Neural cell (in vitro differentiated cells): ENCODE data around the gene FAM118A. TPM values are rescaled to one million over a fixed set of nuclear protein-coding genes. Genes with fewer than 3 reads are reported as not detected.

Experiments used
- H2AFZ ChIP-seq: fragments of 200-600, 300-800 bp; sonication (generic), shearing (Covaris generic); 2 replicates; pipeline ENCODE4 v1.6.0; 2014; ENCODE audit warnings: low read depth, mild to moderate bottlenecking, antibody characterized with exemption, low read length, moderate library complexity
- H3F3A ChIP-seq: fragments of 200-600 bp; shearing (Covaris generic); 2 replicates; pipeline ENCODE4 v1.6.1; 2016; ENCODE audit warnings: mild to moderate bottlenecking, moderate library complexity, mixed read lengths, antibody characterized with exemption, low read length; ENCODE audit not compliant: insufficient read depth, poor library complexity, severe bottlenecking
- H3K27ac ChIP-seq: fragments of 200-600, 300-800 bp; sonication (generic), shearing (Covaris generic); 2 replicates; pipeline ENCODE4 v1.5.1; 2014; ENCODE audit warnings: mild to moderate bottlenecking, low read length, moderate library complexity
- H3K27me3 ChIP-seq: fragments of 300-800, 200-600 bp; sonication (generic), shearing (Covaris generic); 2 replicates; pipeline ENCODE4 v1.6.0; 2014; ENCODE audit warnings: mild to moderate bottlenecking, low read depth, low read length, moderate library complexity; ENCODE audit not compliant: insufficient read depth
- H3K36me3 ChIP-seq: fragments of 300-800, 200-600 bp; sonication (generic), shearing (Covaris generic); 2 replicates; pipeline ENCODE4 v1.5.1; 2014; ENCODE audit warnings: mild to moderate bottlenecking, antibody characterized with exemption, low read length, moderate library complexity; ENCODE audit not compliant: insufficient read depth
- H3K4me2 ChIP-seq: fragments of 300-800, 200-600 bp; sonication (generic), shearing (Covaris generic); 2 replicates; pipeline ENCODE4 v1.6.0; 2014; ENCODE audit warnings: mild to moderate bottlenecking, low read length
- H3K4me3 ChIP-seq: fragments of 300-800, 200-600 bp; sonication (generic), shearing (Covaris generic); 2 replicates; pipeline ENCODE4 v1.5.1; 2014; ENCODE audit warnings: mild to moderate bottlenecking, low read length, moderate library complexity
- H3K79me2 ChIP-seq: fragments of 200-600 bp; shearing (Covaris generic); replicated peaks from 2 replicates; pipeline ENCODE4 v1.6.0; 2014; ENCODE audit warnings: mild to moderate bottlenecking, low read length, moderate library complexity; ENCODE audit not compliant: insufficient read depth
- H3K9ac ChIP-seq: fragments of 300-800, 200-600 bp; sonication (generic), shearing (Covaris generic); 2 replicates; pipeline ENCODE4 v1.6.1; 2016; ENCODE audit warnings: mild to moderate bottlenecking, low read length, mixed read lengths
- H3K9me2 ChIP-seq: fragments of 200-600 bp; shearing (Covaris generic); 2 replicates; pipeline ENCODE4 v1.6.1; 2016; ENCODE audit warnings: mild to moderate bottlenecking, low read length, mixed read lengths; ENCODE audit not compliant: insufficient read depth
- H3K9me3 ChIP-seq: fragments of 200-600, 300-800 bp; sonication (generic), shearing (Covaris generic); 2 replicates; pipeline ENCODE4 v1.6.1; 2016; ENCODE audit warnings: mild to moderate bottlenecking, mixed run types, low read length, moderate library complexity, mixed read lengths
- H4K20me1 ChIP-seq: fragments of 200-600 bp; shearing (Covaris generic); 2 replicates; pipeline ENCODE4 v1.6.1; 2016; ENCODE audit warnings: mild to moderate bottlenecking, mixed run types; ENCODE audit not compliant: insufficient read depth
- CTCF ChIP-seq: fragments of 450-650 bp; IDR thresholded peaks from 2 replicates; pipeline ENCODE4 v1.5.1; 2014; ENCODE audit warnings: antibody characterized with exemption, mild to moderate bottlenecking, moderate library complexity; ENCODE audit not compliant: poor library complexity, severe bottlenecking
- EP300 ChIP-seq: fragments of 450-650 bp; conservative IDR thresholded peaks from 2 replicates; pipeline ENCODE4 v1.6.1; 2014; ENCODE audit warnings: antibody characterized with exemption, mild to moderate bottlenecking, moderate library complexity; ENCODE audit not compliant: poor library complexity, severe bottlenecking
- EZH2 ChIP-seq: fragments of 200-600, 300-800 bp; shearing (Covaris generic), sonication (generic); IDR thresholded peaks from 2 replicates; pipeline ENCODE4 v1.6.1; 2014; ENCODE audit warnings: antibody characterized with exemption, low read length, borderline replicate concordance, mild to moderate bottlenecking; ENCODE audit not compliant: insufficient read depth, poor library complexity, severe bottlenecking
- MXI1 ChIP-seq: fragments of 450-650 bp; conservative IDR thresholded peaks from 2 replicates; pipeline ENCODE4 v1.6.1; 2014; ENCODE audit warnings: antibody characterized with exemption, mild to moderate bottlenecking; ENCODE audit not compliant: poor library complexity, severe bottlenecking
- POLR2AphosphoS5 ChIP-seq: IDR thresholded peaks from 2 replicates; pipeline ENCODE4 v1.6.1; 2012
- RAD21 ChIP-seq: fragments of 450-650 bp; conservative IDR thresholded peaks from 2 replicates; pipeline ENCODE4 v1.6.1; 2014; ENCODE audit warnings: antibody characterized with exemption, mild to moderate bottlenecking, moderate library complexity
- SMC3 ChIP-seq: fragments of 450-650 bp; conservative IDR thresholded peaks from 2 replicates; pipeline ENCODE4 v1.6.1; 2014; ENCODE audit warnings: antibody characterized with exemption, mild to moderate bottlenecking, moderate library complexity; ENCODE audit not compliant: poor library complexity
- TAF1 ChIP-seq: IDR thresholded peaks from 2 replicates; pipeline ENCODE4 v1.6.1; 2012; ENCODE audit warnings: low read depth
- polyA plus RNA-seq: library from polyadenylated mRNA; depleted of rRNA; stranded (reverse); fragments of >200 nt; gene quantifications from 2 replicates; pipeline ENCODE4 v1.2.3, GENCODE V29; 2014
- TF ChIP-seq, protein P1 (sequence below): IDR thresholded peaks from 2 replicates; pipeline ENCODE4 v1.6.1; 2012; ENCODE audit warnings: borderline replicate concordance

The FAM118A gene
- polyA plus RNA-seq, 1 donor from 2014 or later = 9.6 TPM

- Histone ChIP-seq H3K79me2 (no peaks in the 10 kb centered on the region), H3K27ac (no peak overlapping the region), H3F3A (no peaks in the 10 kb centered on the region), H3K9ac (no peak overlapping the region), H3K27me3 (no peaks in the 10 kb centered on the region), H3K4me3 (no peak overlapping the region), H3K9me2 (no peaks in the 10 kb centered on the region), H2AFZ (no peak overlapping the region), H3K4me2 (no peak overlapping the region), H3K36me3 (no peaks in the 10 kb centered on the region), H3K9me3 (no peaks in the 10 kb centered on the region), H4K20me1 (no peaks in the 10 kb centered on the region)
- TF ChIP-seq POLR2AphosphoS5 (no peak), EP300 (no peak), MXI1 (no peak), TAF1 (no peak), EZH2 (no peak), RAD21 (no peak), SMC3 (no peak), CTCF (no peak)
- TF ChIP-seq, protein P1, sequence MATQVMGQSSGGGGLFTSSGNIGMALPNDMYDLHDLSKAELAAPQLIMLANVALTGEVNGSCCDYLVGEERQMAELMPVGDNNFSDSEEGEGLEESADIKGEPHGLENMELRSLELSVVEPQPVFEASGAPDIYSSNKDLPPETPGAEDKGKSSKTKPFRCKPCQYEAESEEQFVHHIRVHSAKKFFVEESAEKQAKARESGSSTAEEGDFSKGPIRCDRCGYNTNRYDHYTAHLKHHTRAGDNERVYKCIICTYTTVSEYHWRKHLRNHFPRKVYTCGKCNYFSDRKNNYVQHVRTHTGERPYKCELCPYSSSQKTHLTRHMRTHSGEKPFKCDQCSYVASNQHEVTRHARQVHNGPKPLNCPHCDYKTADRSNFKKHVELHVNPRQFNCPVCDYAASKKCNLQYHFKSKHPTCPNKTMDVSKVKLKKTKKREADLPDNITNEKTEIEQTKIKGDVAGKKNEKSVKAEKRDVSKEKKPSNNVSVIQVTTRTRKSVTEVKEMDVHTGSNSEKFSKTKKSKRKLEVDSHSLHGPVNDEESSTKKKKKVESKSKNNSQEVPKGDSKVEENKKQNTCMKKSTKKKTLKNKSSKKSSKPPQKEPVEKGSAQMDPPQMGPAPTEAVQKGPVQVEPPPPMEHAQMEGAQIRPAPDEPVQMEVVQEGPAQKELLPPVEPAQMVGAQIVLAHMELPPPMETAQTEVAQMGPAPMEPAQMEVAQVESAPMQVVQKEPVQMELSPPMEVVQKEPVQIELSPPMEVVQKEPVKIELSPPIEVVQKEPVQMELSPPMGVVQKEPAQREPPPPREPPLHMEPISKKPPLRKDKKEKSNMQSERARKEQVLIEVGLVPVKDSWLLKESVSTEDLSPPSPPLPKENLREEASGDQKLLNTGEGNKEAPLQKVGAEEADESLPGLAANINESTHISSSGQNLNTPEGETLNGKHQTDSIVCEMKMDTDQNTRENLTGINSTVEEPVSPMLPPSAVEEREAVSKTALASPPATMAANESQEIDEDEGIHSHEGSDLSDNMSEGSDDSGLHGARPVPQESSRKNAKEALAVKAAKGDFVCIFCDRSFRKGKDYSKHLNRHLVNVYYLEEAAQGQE = no peak
Measured at GRCh38 chr22:45334528-45334927, 24.8 kb downstream of the FAM118A start.

DNA sequence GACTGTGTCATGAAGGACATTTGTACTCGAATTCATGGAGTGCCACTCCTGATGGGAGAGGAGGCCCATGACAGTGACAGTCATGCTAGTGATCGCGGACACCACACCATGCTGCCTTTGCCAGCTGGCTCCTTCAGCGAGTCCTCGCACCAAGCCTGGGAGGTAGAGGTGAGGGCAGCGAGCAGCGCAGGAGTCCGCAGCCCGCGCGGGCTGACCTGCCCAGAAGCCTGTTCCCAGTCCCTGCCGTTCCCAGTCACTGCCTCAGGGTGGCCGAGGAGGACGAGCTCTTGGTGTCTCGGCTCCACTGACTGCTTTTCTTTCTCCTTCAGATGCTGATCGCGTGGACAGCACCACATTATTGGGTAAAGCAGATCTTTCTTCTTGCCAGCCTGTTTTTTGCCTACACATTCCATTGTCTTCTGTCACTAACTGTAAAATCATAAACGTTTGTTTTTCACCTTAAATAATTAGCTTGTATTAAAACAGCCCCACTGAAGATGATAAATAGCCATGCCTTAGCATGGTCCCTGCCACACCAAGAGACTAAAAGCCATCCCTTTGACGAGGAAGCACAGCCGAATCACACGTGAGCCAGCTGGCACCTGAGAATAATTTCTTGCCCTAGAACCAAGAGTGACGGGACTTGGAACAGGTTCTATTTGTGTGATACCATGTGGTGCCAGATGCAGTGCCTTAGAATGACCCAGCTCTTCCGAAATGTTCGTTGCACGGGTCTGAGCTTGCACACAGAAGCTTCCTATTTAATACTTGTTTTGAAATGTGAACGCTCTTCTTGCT is 25.5 kb downstream of the FAM118A start:
- TF ChIP-seq RAD21 (no peak), EP300 (no peak)
- TF ChIP-seq, protein P1 = no peak
- H3K27ac ChIP-seq = no peak overlapping the region
- no peaks in the 10 kb centered on the region for H3K36me3 ChIP-seq

More for the DNA sequence above, 25.5 kb downstream of the FAM118A start:
- no peak overlapping the region for H3K9ac ChIP-seq
- no peak overlapping the region for H3K4me3 ChIP-seq
- no peaks in the 10 kb centered on the region for H3K27me3 ChIP-seq
- H4K20me1 ChIP-seq = no peaks in the 10 kb centered on the region
- H3K79me2 ChIP-seq = no peaks in the 10 kb centered on the region
- no peak overlapping the region for H2AFZ ChIP-seq
- no peaks in the 10 kb centered on the region for H3K9me3 ChIP-seq
- H3K9me2 ChIP-seq = no peaks in the 10 kb centered on the region
- H3F3A ChIP-seq = no peaks in the 10 kb centered on the region
- no peak overlapping the region for H3K4me2 ChIP-seq
